ACHN (cell line): ENCODE data around the gene PLB1.
A peak's percentile ranks its signal among the peaks of the same experiment; 100 is the strongest.
"Not testable (repeated sequence)": the region's sequence is repeated elsewhere in the genome, so short reads cannot be mapped to it uniquely, and the experiment has no call there.

Experiments used
- DNase-seq: peaks from one replicate; pipeline ENCODE4 v3.0.0-alpha.2; 2015
- in situ Hi-C: cut with HindIII; loops from 2 replicates; pipeline ENCODE4 v1.10.0; 2017; ENCODE audit warnings: low sequenced_read_pairs, low pct_ligation_motif_present, low pct_unique_long_range_greater_than_20kb

The PLB1 gene

GRCh38 chr2:28546242-28546641, 50.4 kb downstream of the PLB1 start:
- in situ Hi-C loops: no loop called here
- no peak for DNase-seq

- DNase-seq: no peak
- in situ Hi-C loops: no loop called here
Observed at GRCh38 chr2:28547223-28547860, 51.5 kb downstream of the PLB1 start.

GRCh38 chr2:28547906-28548600, 52.2 kb downstream of the PLB1 start:
- in situ Hi-C loops: no loop called here

GRCh38 chr2:28550345-28550744, 54.5 kb downstream of the PLB1 start:
- DNase-seq, in situ Hi-C loops: not testable (repeated sequence)

More at GRCh38 chr2:28547906-28548600, 52.2 kb downstream of the PLB1 start:
- no peak for DNase-seq

GRCh38 chr2:28552045-28552823, 56.4 kb downstream of the PLB1 start:
- DNase-seq: peak; percentile 16
- in situ Hi-C loops: no loop called here

- no peak for DNase-seq
- in situ Hi-C loops: no loop called here
Observed at GRCh38 chr2:28556303-28556702, 60.4 kb downstream of the PLB1 start.

- in situ Hi-C loops: no loop called here
- no peak for DNase-seq
Observed at GRCh38 chr2:28557389-28558131, 61.7 kb downstream of the PLB1 start.

GRCh38 chr2:28558158-28558820, 62.4 kb downstream of the PLB1 start:
- in situ Hi-C loops: no loop called here
- DNase-seq: no peak

GRCh38 chr2:28558918-28559317, 63.1 kb downstream of the PLB1 start:
- in situ Hi-C loops: no loop called here

GRCh38 chr2:28563869-28564268, 68.0 kb downstream of the PLB1 start:
- in situ Hi-C loops: no loop called here
- no peak for DNase-seq

More at GRCh38 chr2:28558918-28559317, 63.1 kb downstream of the PLB1 start:
- no peak for DNase-seq

- in situ Hi-C loops: no loop called here
- no peak for DNase-seq
Observed at GRCh38 chr2:28564346-28564745, 68.5 kb downstream of the PLB1 start.

- in situ Hi-C loops: no loop called here
- no peak for DNase-seq
Observed at GRCh38 chr2:28565033-28565432, 69.2 kb downstream of the PLB1 start.

GRCh38 chr2:28565720-28566295, 69.9 kb downstream of the PLB1 start:
- in situ Hi-C loops: no loop called here
- no peak for DNase-seq

GRCh38 chr2:28566521-28567041, 70.7 kb downstream of the PLB1 start:
- in situ Hi-C loops: no loop called here
- peak; percentile 88 for DNase-seq

GRCh38 chr2:28567061-28567471, 71.2 kb downstream of the PLB1 start:
- in situ Hi-C loops: no loop called here

GRCh38 chr2:28568036-28568435, 72.2 kb downstream of the PLB1 start:
- no peak for DNase-seq
- in situ Hi-C loops: no loop called here

More at GRCh38 chr2:28567061-28567471, 71.2 kb downstream of the PLB1 start:
- no peak for DNase-seq

- in situ Hi-C loops: no loop called here
- DNase-seq: no peak
Observed at GRCh38 chr2:28568533-28568932, 72.7 kb downstream of the PLB1 start.

GRCh38 chr2:28570431-28570830, 74.6 kb downstream of the PLB1 start:
- DNase-seq: no peak
- in situ Hi-C loops: no loop called here
